Liver (tissue), 9 donors: ENCODE data around the gene NCOA3. TPM values are rescaled to one million over a fixed set of nuclear protein-coding genes. Genes with fewer than 3 reads are reported as not detected.

Experiments
- DNase-seq: peaks from one replicate; pipeline ENCODE4 v3.0.0-alpha.2; 2017; ENCODE audit warnings: low spot score
- H3K27ac ChIP-seq, 2 donors: one replicate each; pipeline ENCODE4 v1.7.0; 2013; ENCODE audit warnings: inconsistent platforms in 2 of 2, low read length in 2 of 2, control low read depth in 1 of 2, low read depth in 1 of 2, mild to moderate bottlenecking in 1 of 2
- H3K27me3 ChIP-seq, 4 donors: one replicate each; pipeline versions ENCODE4 v1.6.1 to v1.7.0; 2013; ENCODE audit warnings: low read length in 3 of 4, inconsistent platforms in 1 of 4, mild to moderate bottlenecking in 1 of 4, moderate library complexity in 1 of 4; ENCODE audit not compliant: control insufficient read depth in 4 of 4, insufficient read depth in 4 of 4
- H3K36me3 ChIP-seq, 4 donors: one replicate each; pipeline versions ENCODE4 v1.6.1 to v1.7.0; 2013; ENCODE audit warnings: low read length in 3 of 4, mild to moderate bottlenecking in 3 of 4, low read depth in 1 of 4, moderate library complexity in 1 of 4; ENCODE audit not compliant: control insufficient read depth in 4 of 4, insufficient read depth in 3 of 4
- H3K4me1 ChIP-seq, 4 donors: one replicate each; pipeline versions ENCODE4 v1.6.1 to v1.7.0; 2013; ENCODE audit warnings: low read length in 3 of 4, mild to moderate bottlenecking in 3 of 4, moderate library complexity in 1 of 4; ENCODE audit not compliant: control insufficient read depth in 4 of 4, insufficient read depth in 4 of 4
- H3K4me3 ChIP-seq, 3 donors: one replicate each; pipeline versions ENCODE4 v1.6.1 to v1.7.0; 2013; ENCODE audit warnings: low read length in 3 of 3, control low read depth in 1 of 3, low read depth in 1 of 3, mild to moderate bottlenecking in 1 of 3
- H3K9ac ChIP-seq, 2 donors: one replicate each; pipeline ENCODE4 v1.7.0; 2013; ENCODE audit warnings: low read length in 2 of 2, mild to moderate bottlenecking in 2 of 2, moderate library complexity in 2 of 2, control low read depth in 1 of 2, low read depth in 1 of 2
- H3K9me3 ChIP-seq, 4 donors: one replicate each; pipeline versions ENCODE4 v1.6.1 to v1.7.0; 2013; ENCODE audit warnings: low read length in 3 of 4; ENCODE audit not compliant: control insufficient read depth in 4 of 4
- EGR1 ChIP-seq, 2 donors: IDR thresholded peaks; 2 replicates each; pipeline ENCODE4 v1.6.1; 2016 to 2018; ENCODE audit warnings: antibody characterized with exemption in 2 of 2, low read depth in 2 of 2
- FOXA1 ChIP-seq: IDR thresholded peaks from 2 replicates; pipeline ENCODE4 v1.6.1; 2016; ENCODE audit warnings: antibody characterized with exemption
- FOXA2 ChIP-seq: IDR thresholded peaks from 2 replicates; pipeline ENCODE4 v1.6.1; 2016; ENCODE audit warnings: antibody characterized with exemption
- GABPA ChIP-seq, 2 donors: IDR thresholded peaks in 1 of 2; conservative IDR thresholded peaks in 1 of 2; 2 replicates each; pipeline ENCODE4 v1.6.1; 2016; ENCODE audit warnings: antibody characterized with exemption in 2 of 2, mild to moderate bottlenecking in 1 of 2, moderate library complexity in 1 of 2
- HNF4A ChIP-seq, 2 donors: conservative IDR thresholded peaks; 2 replicates each; pipeline ENCODE4 v1.6.1; 2016; ENCODE audit warnings: antibody characterized with exemption in 2 of 2, mild to moderate bottlenecking in 2 of 2
- HNF4G ChIP-seq: IDR thresholded peaks from 2 replicates; pipeline ENCODE4 v1.6.1; 2016; ENCODE audit warnings: antibody characterized with exemption
- JUND ChIP-seq, 2 donors: IDR thresholded peaks; 2 replicates each; pipeline ENCODE4 v1.6.1; 2016; ENCODE audit warnings: antibody characterized with exemption in 2 of 2
- NR2F2 ChIP-seq: IDR thresholded peaks from 2 replicates; pipeline ENCODE4 v1.6.1; 2016; ENCODE audit warnings: antibody characterized with exemption
- RAD21 ChIP-seq, 2 donors: IDR thresholded peaks; 2 replicates each; pipeline ENCODE4 v1.6.1; 2016; ENCODE audit warnings: antibody characterized with exemption in 2 of 2, mild to moderate bottlenecking in 2 of 2
- RXRA ChIP-seq, 2 donors: IDR thresholded peaks; 2 replicates each; pipeline ENCODE4 v1.6.1; 2017 to 2018; ENCODE audit warnings: antibody characterized with exemption in 2 of 2, mild to moderate bottlenecking in 1 of 2
- SP1 ChIP-seq: IDR thresholded peaks from 2 replicates; pipeline ENCODE4 v1.6.1; 2018; ENCODE audit warnings: antibody characterized with exemption, mild to moderate bottlenecking
- TAF1 ChIP-seq: conservative IDR thresholded peaks from 2 replicates; pipeline ENCODE4 v1.6.1; 2016; ENCODE audit warnings: antibody characterized with exemption, mild to moderate bottlenecking
- YY1 ChIP-seq: IDR thresholded peaks from 2 replicates; pipeline ENCODE4 v1.6.1; 2016; ENCODE audit warnings: antibody characterized with exemption, mild to moderate bottlenecking
- WGBS: extraction: QIAGEN DNeasy Blood & Tissue Kit; methylation state at CpG from one replicate; pipeline ENCODE4 v1.1.7; 2013; 5-methylcytosine and 5-hydroxymethylcytosine counted together
- polyA plus RNA-seq, 2 donors: library from polyadenylated mRNA; stranded (reverse) in 1 of 2; unstranded in 1 of 2; fragments of 200-250 nt in 1 of 2; fragments of >200 nt in 1 of 2; fragmentation: Nextera tagmentation in 1 of 2; extraction: Ambion mirVana in 1 of 2; gene quantifications; one replicate each; pipeline versions ENCODE4 v1.2.1 to v1.2.3, GENCODE V29; 2013 to 2015
- total RNA-seq, 2 donors: library from RNA; depleted of rRNA; stranded (reverse); fragments of >200 nt; gene quantifications; one replicate each; pipeline ENCODE4 v1.2.3, GENCODE V29; 2014
- TF ChIP-seq, protein P1 (sequence below): IDR thresholded peaks from 2 replicates; pipeline ENCODE4 v1.6.1; 2016; ENCODE audit warnings: antibody characterized with exemption
- TF ChIP-seq, protein P2 (sequence below): IDR thresholded peaks from 2 replicates; pipeline ENCODE4 v1.6.1; 2016; ENCODE audit warnings: antibody characterized with exemption
- TF ChIP-seq, protein P3 (sequence below): IDR thresholded peaks from 2 replicates; pipeline ENCODE4 v1.6.1; 2016; ENCODE audit warnings: antibody characterized with exemption, mild to moderate bottlenecking
- TF ChIP-seq, protein P4 (sequence below): fragments of 150-350 bp; IDR thresholded peaks from 2 replicates; pipeline ENCODE4 v1.5.1; 2017; ENCODE audit warnings: improper control_type of control experiment, low read depth, low read length; ENCODE audit not compliant: missing input control
- TF ChIP-seq, protein P5 (sequence below): IDR thresholded peaks from 2 replicates; pipeline ENCODE4 v1.6.1; 2016; ENCODE audit warnings: antibody characterized with exemption
- donor health status: healthy.
- donor health status: healthy.
- donor health status: healthy.
- donor health status: healthy.
- donor health status: healthy.

Gene NCOA3
- total and polyA plus RNA-seq, 4 donors = 3.8 to 18.2 (median 8.9) TPM

DNA sequence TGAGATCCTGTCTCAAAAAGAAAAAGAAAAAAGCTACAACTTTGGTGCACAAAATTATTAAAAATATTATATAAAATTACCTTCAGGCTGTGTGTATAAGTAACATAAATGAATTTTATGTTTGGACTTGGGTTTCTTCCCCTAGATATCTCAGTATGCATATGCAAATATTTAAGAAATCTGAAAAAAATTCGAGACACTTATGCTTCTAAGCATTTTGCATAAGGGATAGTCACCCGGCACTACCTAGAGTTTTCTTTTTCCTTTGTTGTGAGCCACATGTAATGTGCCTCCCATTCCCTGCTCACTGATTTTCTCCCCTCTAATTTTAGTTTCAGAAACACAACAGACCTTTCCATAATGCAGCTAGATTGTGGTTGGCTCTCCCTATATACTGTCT lies 79.4 kb downstream of the NCOA3 start:
- Histone ChIP-seq H3K27me3 (no peaks in the 10 kb centered on the region), H3K4me1 (peaks cover 3 to 22% (median 16%) of the 10 kb centered on the region in 4 donors), H3K27ac (no peak overlapping the region), H3K36me3 (no peaks in the 10 kb centered on the region), H3K4me3 (no peak overlapping the region), H3K9ac (no peak overlapping the region), H3K9me3 (no peaks in the 10 kb centered on the region)
- TF ChIP-seq GABPA (IDR thresholded peaks at IDR 0.05 in 1 of 2, conservative IDR thresholded peaks at IDR 0.05 in 1 of 2) (no peak), RXRA (IDR thresholded peaks at IDR 0.05) (no peak), EGR1 (IDR thresholded peaks at IDR 0.05; ENCODE audit: low read depth in 2 of 2) (no peak), FOXA1 (no peak), YY1 (no peak), RAD21 (IDR thresholded peaks at IDR 0.05) (no peak), FOXA2 (no peak), NR2F2 (no peak), HNF4A (conservative IDR thresholded peaks at IDR 0.05) (no peak), TAF1 (no peak), HNF4G (no peak), JUND (IDR thresholded peaks at IDR 0.05) (no peak), SP1 (no peak)
- TF ChIP-seq, protein P1, sequence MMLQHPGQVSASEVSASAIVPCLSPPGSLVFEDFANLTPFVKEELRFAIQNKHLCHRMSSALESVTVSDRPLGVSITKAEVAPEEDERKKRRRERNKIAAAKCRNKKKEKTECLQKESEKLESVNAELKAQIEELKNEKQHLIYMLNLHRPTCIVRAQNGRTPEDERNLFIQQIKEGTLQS = no peak
- TF ChIP-seq, protein P2, sequence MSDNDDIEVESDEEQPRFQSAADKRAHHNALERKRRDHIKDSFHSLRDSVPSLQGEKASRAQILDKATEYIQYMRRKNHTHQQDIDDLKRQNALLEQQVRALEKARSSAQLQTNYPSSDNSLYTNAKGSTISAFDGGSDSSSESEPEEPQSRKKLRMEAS = no peak
- TF ChIP-seq, protein P3, sequence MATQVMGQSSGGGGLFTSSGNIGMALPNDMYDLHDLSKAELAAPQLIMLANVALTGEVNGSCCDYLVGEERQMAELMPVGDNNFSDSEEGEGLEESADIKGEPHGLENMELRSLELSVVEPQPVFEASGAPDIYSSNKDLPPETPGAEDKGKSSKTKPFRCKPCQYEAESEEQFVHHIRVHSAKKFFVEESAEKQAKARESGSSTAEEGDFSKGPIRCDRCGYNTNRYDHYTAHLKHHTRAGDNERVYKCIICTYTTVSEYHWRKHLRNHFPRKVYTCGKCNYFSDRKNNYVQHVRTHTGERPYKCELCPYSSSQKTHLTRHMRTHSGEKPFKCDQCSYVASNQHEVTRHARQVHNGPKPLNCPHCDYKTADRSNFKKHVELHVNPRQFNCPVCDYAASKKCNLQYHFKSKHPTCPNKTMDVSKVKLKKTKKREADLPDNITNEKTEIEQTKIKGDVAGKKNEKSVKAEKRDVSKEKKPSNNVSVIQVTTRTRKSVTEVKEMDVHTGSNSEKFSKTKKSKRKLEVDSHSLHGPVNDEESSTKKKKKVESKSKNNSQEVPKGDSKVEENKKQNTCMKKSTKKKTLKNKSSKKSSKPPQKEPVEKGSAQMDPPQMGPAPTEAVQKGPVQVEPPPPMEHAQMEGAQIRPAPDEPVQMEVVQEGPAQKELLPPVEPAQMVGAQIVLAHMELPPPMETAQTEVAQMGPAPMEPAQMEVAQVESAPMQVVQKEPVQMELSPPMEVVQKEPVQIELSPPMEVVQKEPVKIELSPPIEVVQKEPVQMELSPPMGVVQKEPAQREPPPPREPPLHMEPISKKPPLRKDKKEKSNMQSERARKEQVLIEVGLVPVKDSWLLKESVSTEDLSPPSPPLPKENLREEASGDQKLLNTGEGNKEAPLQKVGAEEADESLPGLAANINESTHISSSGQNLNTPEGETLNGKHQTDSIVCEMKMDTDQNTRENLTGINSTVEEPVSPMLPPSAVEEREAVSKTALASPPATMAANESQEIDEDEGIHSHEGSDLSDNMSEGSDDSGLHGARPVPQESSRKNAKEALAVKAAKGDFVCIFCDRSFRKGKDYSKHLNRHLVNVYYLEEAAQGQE = no peak
- TF ChIP-seq, protein P4, sequence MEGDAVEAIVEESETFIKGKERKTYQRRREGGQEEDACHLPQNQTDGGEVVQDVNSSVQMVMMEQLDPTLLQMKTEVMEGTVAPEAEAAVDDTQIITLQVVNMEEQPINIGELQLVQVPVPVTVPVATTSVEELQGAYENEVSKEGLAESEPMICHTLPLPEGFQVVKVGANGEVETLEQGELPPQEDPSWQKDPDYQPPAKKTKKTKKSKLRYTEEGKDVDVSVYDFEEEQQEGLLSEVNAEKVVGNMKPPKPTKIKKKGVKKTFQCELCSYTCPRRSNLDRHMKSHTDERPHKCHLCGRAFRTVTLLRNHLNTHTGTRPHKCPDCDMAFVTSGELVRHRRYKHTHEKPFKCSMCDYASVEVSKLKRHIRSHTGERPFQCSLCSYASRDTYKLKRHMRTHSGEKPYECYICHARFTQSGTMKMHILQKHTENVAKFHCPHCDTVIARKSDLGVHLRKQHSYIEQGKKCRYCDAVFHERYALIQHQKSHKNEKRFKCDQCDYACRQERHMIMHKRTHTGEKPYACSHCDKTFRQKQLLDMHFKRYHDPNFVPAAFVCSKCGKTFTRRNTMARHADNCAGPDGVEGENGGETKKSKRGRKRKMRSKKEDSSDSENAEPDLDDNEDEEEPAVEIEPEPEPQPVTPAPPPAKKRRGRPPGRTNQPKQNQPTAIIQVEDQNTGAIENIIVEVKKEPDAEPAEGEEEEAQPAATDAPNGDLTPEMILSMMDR = no peak
- DNase-seq = no peak
- WGBS = 93% methylated on average over 2 of the region's 2 CpGs

DNA sequence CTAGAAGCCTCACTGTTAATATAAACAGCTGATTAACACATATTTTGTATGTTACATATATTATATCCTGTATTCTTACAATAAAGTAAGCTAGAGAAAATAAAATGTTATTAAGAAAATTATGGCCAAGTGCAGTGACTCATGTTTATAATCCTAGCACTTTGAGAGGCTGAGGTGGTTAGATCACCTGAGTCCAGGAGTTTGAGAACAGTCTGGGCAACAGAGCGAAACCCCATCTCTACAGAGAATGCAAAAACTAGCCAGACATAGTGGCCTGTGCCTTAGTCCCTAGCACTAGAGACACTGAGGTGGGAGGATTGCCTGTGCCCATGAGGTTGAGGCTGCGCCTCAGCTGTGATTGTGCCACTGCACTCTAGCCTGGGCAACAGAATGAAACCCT lies 81.9 kb downstream of the NCOA3 start:
- WGBS = 97% methylated on average over 2 of the region's 2 CpGs
- H3K4me1 ChIP-seq = peaks cover 2 to 5% (median 3%) of the 10 kb centered on the region in 4 donors
- no peak for TF ChIP-seq EGR1 (IDR thresholded peaks at IDR 0.05; ENCODE audit: low read depth in 2 of 2)
- no peak for TF ChIP-seq FOXA2
- TF ChIP-seq, protein P5, sequence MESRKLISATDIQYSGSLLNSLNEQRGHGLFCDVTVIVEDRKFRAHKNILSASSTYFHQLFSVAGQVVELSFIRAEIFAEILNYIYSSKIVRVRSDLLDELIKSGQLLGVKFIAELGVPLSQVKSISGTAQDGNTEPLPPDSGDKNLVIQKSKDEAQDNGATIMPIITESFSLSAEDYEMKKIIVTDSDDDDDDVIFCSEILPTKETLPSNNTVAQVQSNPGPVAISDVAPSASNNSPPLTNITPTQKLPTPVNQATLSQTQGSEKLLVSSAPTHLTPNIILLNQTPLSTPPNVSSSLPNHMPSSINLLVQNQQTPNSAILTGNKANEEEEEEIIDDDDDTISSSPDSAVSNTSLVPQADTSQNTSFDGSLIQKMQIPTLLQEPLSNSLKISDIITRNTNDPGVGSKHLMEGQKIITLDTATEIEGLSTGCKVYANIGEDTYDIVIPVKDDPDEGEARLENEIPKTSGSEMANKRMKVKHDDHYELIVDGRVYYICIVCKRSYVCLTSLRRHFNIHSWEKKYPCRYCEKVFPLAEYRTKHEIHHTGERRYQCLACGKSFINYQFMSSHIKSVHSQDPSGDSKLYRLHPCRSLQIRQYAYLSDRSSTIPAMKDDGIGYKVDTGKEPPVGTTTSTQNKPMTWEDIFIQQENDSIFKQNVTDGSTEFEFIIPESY = no peak
- TF ChIP-seq FOXA1 = no peak
- no peak for TF ChIP-seq SP1
- TF ChIP-seq HNF4G = no peak
- no peak for TF ChIP-seq RAD21 (IDR thresholded peaks at IDR 0.05)
- no peak for TF ChIP-seq RXRA (IDR thresholded peaks at IDR 0.05)
- no peak for TF ChIP-seq YY1
- no peak for TF ChIP-seq JUND (IDR thresholded peaks at IDR 0.05)
- TF ChIP-seq, protein P4 = no peak
- no peak for TF ChIP-seq TAF1

More for the DNA sequence above, 81.9 kb downstream of the NCOA3 start:
- DNase-seq = no peak
- no peaks in the 10 kb centered on the region for H3K9me3 ChIP-seq
- H3K27ac ChIP-seq = no peak overlapping the region
- H3K4me3 ChIP-seq = no peak overlapping the region
- no peaks in the 10 kb centered on the region for H3K27me3 ChIP-seq
- no peak overlapping the region for H3K9ac ChIP-seq
- H3K36me3 ChIP-seq = no peaks in the 10 kb centered on the region
